ENCODE results near the gene C5.
"Not testable (repeated sequence)": the region's sequence is repeated elsewhere in the genome, so short reads cannot be mapped to it uniquely, and the experiment has no call there.

The C5 gene

GRCh38 chr9:121038804-121039203 lies 11.3 kb downstream of the C5 start:
- Histone ChIP-seq H2AFZ (ENCODE audit: low read length) (no peak overlapping the region), H3K4me2 (ENCODE audit: low read depth, low read length) (no peak overlapping the region), H3K36me3 (replicated peaks; ENCODE audit: insufficient read depth, low read length) (no peaks in the 10 kb centered on the region), H3K27ac (ENCODE audit: low read length) (no peak overlapping the region), H3K27me3 (replicated peaks; ENCODE audit: insufficient read depth, low read length) (no peaks in the 10 kb centered on the region), H3K9me2 (replicated peaks; ENCODE audit: insufficient read depth, low read length) (no peaks in the 10 kb centered on the region), H3K4me1 (ENCODE audit: low read length) (no peaks in the 10 kb centered on the region), H3K9ac (ENCODE audit: low read length) (no peak overlapping the region), H3K79me2 (ENCODE audit: low read length) (no peaks in the 10 kb centered on the region), H3K4me3 (ENCODE audit: low read length) (no peak overlapping the region), H3F3A (ENCODE audit: insufficient read depth, low read length) (no peaks in the 10 kb centered on the region), H4K20me1 (ENCODE audit: insufficient read depth, low read length) (no peaks in the 10 kb centered on the region), H3K9me3 (replicated peaks; ENCODE audit: insufficient read depth, low read length) (no peaks in the 10 kb centered on the region)
- no peak for TF ChIP-seq EZH2 (optimal IDR thresholded peaks at IDR 0.05; ENCODE audit: low read depth, low read length)
- no peak for TF ChIP-seq EZH2phosphoT487 (IDR thresholded peaks at IDR 0.05; ENCODE audit: low read length)
- no peak for TF ChIP-seq CTCF (IDR thresholded peaks at IDR 0.05; ENCODE audit: low read length)
- no peak for DNase-seq

DNA sequence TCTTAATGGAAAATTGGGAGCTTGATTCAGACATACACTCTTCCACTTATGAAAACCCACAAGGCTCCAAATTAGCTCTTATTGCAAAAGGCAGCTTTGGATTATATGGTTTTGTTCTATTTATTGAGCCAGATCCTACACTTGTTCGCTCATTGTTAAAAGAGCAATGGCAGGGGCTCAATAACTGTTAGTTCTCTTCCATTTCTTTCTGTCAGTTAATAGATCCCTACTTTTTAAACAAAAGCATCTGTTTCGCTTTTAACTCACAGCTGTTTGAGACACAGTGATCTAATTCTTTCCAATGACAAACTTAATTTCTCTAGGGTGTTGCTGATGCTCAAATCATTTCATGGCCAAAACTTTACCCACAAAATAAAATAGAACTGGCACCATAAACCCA lies 11.7 kb downstream of the C5 start:
- Histone ChIP-seq H3K4me1 (ENCODE audit: low read length) (no peaks in the 10 kb centered on the region), H3K4me3 (ENCODE audit: low read length) (no peak overlapping the region), H3K9me2 (replicated peaks; ENCODE audit: insufficient read depth, low read length) (no peaks in the 10 kb centered on the region), H2AFZ (ENCODE audit: low read length) (no peak overlapping the region), H3K27me3 (replicated peaks; ENCODE audit: insufficient read depth, low read length) (no peaks in the 10 kb centered on the region), H3K9ac (ENCODE audit: low read length) (no peak overlapping the region), H3K79me2 (ENCODE audit: low read length) (no peaks in the 10 kb centered on the region), H4K20me1 (ENCODE audit: insufficient read depth, low read length) (no peaks in the 10 kb centered on the region), H3K9me3 (replicated peaks; ENCODE audit: insufficient read depth, low read length) (no peaks in the 10 kb centered on the region), H3K36me3 (replicated peaks; ENCODE audit: insufficient read depth, low read length) (no peaks in the 10 kb centered on the region), H3K4me2 (ENCODE audit: low read depth, low read length) (no peak overlapping the region), H3F3A (ENCODE audit: insufficient read depth, low read length) (no peaks in the 10 kb centered on the region), H3K27ac (ENCODE audit: low read length) (no peak overlapping the region)
- no peak for DNase-seq
- TF ChIP-seq EZH2 (optimal IDR thresholded peaks at IDR 0.05; ENCODE audit: low read depth, low read length) (no peak), EZH2phosphoT487 (IDR thresholded peaks at IDR 0.05; ENCODE audit: low read length) (no peak), CTCF (IDR thresholded peaks at IDR 0.05; ENCODE audit: low read length) (no peak)

DNA sequence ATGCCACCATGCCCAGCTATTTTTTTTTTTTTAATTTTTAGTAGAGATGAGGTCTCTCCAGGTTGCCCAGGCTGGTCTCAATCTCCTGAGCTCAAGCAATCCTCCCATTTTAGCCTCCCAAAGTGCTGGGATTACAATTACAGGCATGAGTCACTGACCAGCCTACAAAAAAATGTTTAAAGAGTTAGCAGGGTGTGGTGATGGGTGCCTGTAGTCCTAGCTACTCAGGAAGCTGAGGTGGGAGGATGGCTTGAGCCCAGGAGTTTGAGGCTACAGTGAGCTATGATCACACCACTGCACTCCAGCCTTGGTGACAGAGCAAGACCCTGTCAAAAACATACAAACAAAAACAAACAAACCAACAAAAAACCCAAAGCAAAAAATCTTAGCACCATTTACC lies 14.4 kb downstream of the C5 start:
- H4K20me1 ChIP-seq (ENCODE audit: insufficient read depth, low read length); H3K79me2 ChIP-seq (ENCODE audit: low read length); H3K27ac ChIP-seq (ENCODE audit: low read length); DNase-seq; H3K9ac ChIP-seq (ENCODE audit: low read length); H3K4me2 ChIP-seq (ENCODE audit: low read depth, low read length); H3K4me3 ChIP-seq (ENCODE audit: low read length); H3K27me3 ChIP-seq (replicated peaks; ENCODE audit: insufficient read depth, low read length); H3K9me2 ChIP-seq (replicated peaks; ENCODE audit: insufficient read depth, low read length); H2AFZ ChIP-seq (ENCODE audit: low read length); H3K36me3 ChIP-seq (replicated peaks; ENCODE audit: insufficient read depth, low read length); H3K4me1 ChIP-seq (ENCODE audit: low read length); H3F3A ChIP-seq (ENCODE audit: insufficient read depth, low read length); H3K9me3 ChIP-seq (replicated peaks; ENCODE audit: insufficient read depth, low read length): not testable (repeated sequence)

- Histone ChIP-seq H3K4me2 (ENCODE audit: low read depth, low read length) (no peak overlapping the region), H3F3A (ENCODE audit: insufficient read depth, low read length) (no peaks in the 10 kb centered on the region), H3K4me1 (ENCODE audit: low read length) (no peaks in the 10 kb centered on the region), H3K27ac (ENCODE audit: low read length) (no peak overlapping the region), H3K27me3 (replicated peaks; ENCODE audit: insufficient read depth, low read length) (no peaks in the 10 kb centered on the region), H2AFZ (ENCODE audit: low read length) (no peak overlapping the region), H3K79me2 (ENCODE audit: low read length) (no peaks in the 10 kb centered on the region), H4K20me1 (ENCODE audit: insufficient read depth, low read length) (no peaks in the 10 kb centered on the region), H3K9ac (ENCODE audit: low read length) (no peak overlapping the region), H3K4me3 (ENCODE audit: low read length) (no peak overlapping the region), H3K9me3 (replicated peaks; ENCODE audit: insufficient read depth, low read length) (no peaks in the 10 kb centered on the region), H3K36me3 (replicated peaks; ENCODE audit: insufficient read depth, low read length) (no peaks in the 10 kb centered on the region), H3K9me2 (replicated peaks; ENCODE audit: insufficient read depth, low read length) (no peaks in the 10 kb centered on the region)
- no peak for TF ChIP-seq EZH2 (optimal IDR thresholded peaks at IDR 0.05; ENCODE audit: low read depth, low read length)
- TF ChIP-seq CTCF (IDR thresholded peaks at IDR 0.05; ENCODE audit: low read length): no peak
- TF ChIP-seq EZH2phosphoT487 (IDR thresholded peaks at IDR 0.05; ENCODE audit: low read length): no peak
- DNase-seq: no peak
Measured at GRCh38 chr9:121034529-121034928, 15.5 kb downstream of the C5 start.

Measured in MM.1S (cell line).